ENCODE data around the gene GAB2. TPM values are rescaled to one million over a fixed set of nuclear protein-coding genes. Genes with fewer than 3 reads are reported as not detected.
"Not testable (repeated sequence)": the region's sequence is repeated elsewhere in the genome, so short reads cannot be mapped to it uniquely, and the experiment has no call there.

Gene GAB2
- total and polyA plus RNA-seq, 8 donors: 2.2 to 19.3 (median 8.6) TPM

- TF ChIP-seq EP300 (IDR thresholded peaks at IDR 0.05) (no peak), POLR2A (IDR thresholded peaks at IDR 0.05) (no peak), POLR2AphosphoS5 (IDR thresholded peaks at IDR 0.05) (no peak)
- TF ChIP-seq, protein P1, sequence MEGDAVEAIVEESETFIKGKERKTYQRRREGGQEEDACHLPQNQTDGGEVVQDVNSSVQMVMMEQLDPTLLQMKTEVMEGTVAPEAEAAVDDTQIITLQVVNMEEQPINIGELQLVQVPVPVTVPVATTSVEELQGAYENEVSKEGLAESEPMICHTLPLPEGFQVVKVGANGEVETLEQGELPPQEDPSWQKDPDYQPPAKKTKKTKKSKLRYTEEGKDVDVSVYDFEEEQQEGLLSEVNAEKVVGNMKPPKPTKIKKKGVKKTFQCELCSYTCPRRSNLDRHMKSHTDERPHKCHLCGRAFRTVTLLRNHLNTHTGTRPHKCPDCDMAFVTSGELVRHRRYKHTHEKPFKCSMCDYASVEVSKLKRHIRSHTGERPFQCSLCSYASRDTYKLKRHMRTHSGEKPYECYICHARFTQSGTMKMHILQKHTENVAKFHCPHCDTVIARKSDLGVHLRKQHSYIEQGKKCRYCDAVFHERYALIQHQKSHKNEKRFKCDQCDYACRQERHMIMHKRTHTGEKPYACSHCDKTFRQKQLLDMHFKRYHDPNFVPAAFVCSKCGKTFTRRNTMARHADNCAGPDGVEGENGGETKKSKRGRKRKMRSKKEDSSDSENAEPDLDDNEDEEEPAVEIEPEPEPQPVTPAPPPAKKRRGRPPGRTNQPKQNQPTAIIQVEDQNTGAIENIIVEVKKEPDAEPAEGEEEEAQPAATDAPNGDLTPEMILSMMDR (IDR thresholded peaks at IDR 0.05): no peak
- Histone ChIP-seq H3K36me3 (peaks cover 43 to 84% (median 83%) of the 10 kb centered on the region in 4 donors), H3K9me3 (no peaks in the 10 kb centered on the region), H3K27me3 (no peaks in the 10 kb centered on the region), H3K4me3 (no peak overlapping the region), H3K27ac (no peak overlapping the region), H3K4me1 (peaks cover 0 to under 1% (median 0%) of the 10 kb centered on the region in 4 donors)
- DNase-seq: no peak
- 82 to 94% (median 87%) methylated on average over 9 of the region's 9 CpGs for WGBS, 5 donors
- intact Hi-C loops (cut with DNase I; ENCODE audit: low total_unique reads): loop anchor here (10.0 kb wide), 1 partner anchor 341 kb away; no protein-coding TSS in a partner anchor
Observed at GRCh38 chr11:78223320-78223954, 194.2 kb downstream of the GAB2 start.

- peaks cover 46 to 91% (median 91%) of the 10 kb centered on the region in 4 donors for H3K36me3 ChIP-seq
Observed at GRCh38 chr11:78222726-78223125, 194.9 kb downstream of the GAB2 start.

DNA sequence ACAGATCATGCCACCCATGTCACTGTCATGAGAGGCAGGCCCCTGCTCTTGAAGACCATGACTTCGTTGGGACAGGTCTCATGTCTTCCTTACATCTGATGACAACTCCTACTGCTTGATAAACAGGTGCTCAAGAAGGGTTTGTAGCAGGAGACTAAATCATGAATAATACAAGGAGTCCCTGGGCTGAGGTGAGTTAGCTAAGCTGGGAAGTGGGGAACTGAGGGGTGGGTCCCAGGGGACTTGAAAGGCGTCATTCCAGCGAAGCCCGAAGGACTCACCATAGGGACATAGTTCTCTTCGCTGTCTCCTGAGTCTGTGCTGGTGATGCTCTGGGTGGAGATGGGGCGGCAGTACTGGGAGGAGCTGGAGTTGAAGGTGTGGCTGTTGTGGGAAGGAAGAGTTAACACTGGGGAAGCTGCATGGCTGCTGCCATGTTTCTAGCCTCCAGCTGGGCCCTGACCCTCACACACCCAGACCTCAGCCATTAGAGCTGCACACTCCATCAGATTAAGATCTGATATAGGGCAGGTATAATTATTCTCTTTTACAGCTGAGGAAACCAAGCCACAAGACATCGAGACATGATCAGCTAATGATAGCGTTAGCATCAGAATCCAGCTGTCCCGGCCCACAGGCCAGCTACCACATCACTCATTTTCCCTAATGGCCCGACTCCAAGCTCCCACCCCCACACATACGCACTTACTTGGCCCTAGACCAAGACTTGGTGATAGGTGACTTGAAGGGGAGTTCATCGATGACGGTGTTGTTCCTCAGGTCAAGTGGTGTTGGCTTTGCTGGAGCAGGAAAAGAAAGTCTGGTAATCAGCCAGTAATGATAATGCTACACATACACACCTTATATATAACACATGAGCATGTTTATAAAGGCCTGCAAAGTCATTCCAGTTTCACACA is 196.0 kb downstream of the GAB2 start:
- H3K4me3 ChIP-seq: no peak overlapping the region
- H3K9me3 ChIP-seq: no peaks in the 10 kb centered on the region
- intact Hi-C loops (cut with DNase I; ENCODE audit: low total_unique reads): loop anchor here (10.0 kb wide), 1 partner anchor 343 kb away; no protein-coding TSS in a partner anchor
- H3K4me1 ChIP-seq: no peaks in the 10 kb centered on the region
- no peaks in the 10 kb centered on the region for H3K27me3 ChIP-seq
- DNase-seq: no peak
- TF ChIP-seq, protein P1 (IDR thresholded peaks at IDR 0.05): no peak
- TF ChIP-seq POLR2A (IDR thresholded peaks at IDR 0.05): no peak
- TF ChIP-seq POLR2AphosphoS5 (IDR thresholded peaks at IDR 0.05): no peak
- no peak for TF ChIP-seq EP300 (IDR thresholded peaks at IDR 0.05)
- WGBS, 5 donors: 86 to 89% (median 89%) methylated on average over 13 of the region's 13 CpGs
- H3K36me3 ChIP-seq: peaks cover 46 to 100% (median 98%) of the 10 kb centered on the region in 4 donors
- no peak overlapping the region for H3K27ac ChIP-seq

More at GRCh38 chr11:78222726-78223125, 194.9 kb downstream of the GAB2 start:
- not testable (repeated sequence) for H3K27me3 ChIP-seq, H3K9me3 ChIP-seq, H3K4me1 ChIP-seq, H3K27ac ChIP-seq, DNase-seq, H3K4me3 ChIP-seq
- intact Hi-C loops (cut with DNase I; ENCODE audit: low total_unique reads): loop anchor here (10.0 kb wide), 1 partner anchor 342 kb away; no protein-coding TSS in a partner anchor
- WGBS, 5 donors: 75 to 88% (median 82%) methylated on average over 10 of the region's 10 CpGs

DNA sequence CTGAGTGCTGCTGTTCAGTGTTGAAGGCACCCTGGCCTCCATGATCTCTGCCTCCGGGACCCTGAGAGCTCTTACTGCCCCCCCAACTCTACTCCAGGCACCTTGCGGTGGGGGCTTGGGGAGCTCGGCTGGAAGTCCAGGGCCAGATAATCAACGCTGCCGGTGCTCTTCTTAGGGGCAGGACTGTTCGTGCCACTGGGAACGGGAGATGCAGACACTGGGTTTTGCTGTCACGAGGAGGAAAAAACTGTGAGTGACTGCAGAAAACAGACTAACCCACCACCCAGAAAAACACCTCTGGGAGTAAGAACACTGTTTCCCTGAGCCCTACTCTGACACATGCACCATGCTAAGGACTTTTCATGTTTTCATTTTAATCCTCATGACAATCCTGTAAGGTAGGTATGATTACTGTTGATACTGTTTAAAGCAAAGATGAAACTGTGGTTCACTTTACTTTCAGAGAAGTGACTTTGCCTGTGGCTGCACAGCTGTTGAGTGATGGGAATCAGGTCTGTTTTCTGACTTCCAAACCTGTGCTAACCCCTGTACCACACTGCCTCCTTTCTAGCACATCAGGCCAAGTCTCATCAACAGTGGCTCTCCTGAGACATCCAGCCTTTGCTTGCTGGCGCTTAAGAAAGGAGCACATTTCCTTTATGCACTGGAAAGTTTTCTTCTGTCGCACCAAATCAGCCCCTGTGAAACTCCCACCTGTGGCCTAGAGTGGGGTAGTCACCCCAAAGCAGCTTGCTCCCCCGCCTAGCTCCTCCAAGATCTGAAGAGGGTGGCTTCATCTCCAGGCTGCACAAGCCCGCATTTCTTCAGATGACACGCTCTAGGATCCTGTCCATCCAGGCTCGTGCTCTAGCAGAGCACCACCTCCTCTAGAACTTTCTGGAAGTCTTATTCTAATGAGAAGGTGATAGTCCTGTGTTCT is 197.1 kb downstream of the GAB2 start:
- Histone ChIP-seq H3K27me3 (no peaks in the 10 kb centered on the region), H3K27ac (no peak overlapping the region), H3K9me3 (no peaks in the 10 kb centered on the region), H3K36me3 (peaks cover 46 to 100% (median 98%) of the 10 kb centered on the region in 4 donors), H3K4me3 (no peak overlapping the region), H3K4me1 (no peaks in the 10 kb centered on the region)
- WGBS, 5 donors: 93 to 97% (median 96%) methylated on average over 11 to 14 of the region's 14 CpGs
- intact Hi-C loops (cut with DNase I; ENCODE audit: low total_unique reads): loop anchor here (10.0 kb wide), 1 partner anchor 344 kb away; no protein-coding TSS in a partner anchor
- TF ChIP-seq POLR2AphosphoS5 (IDR thresholded peaks at IDR 0.05) (no peak), EP300 (IDR thresholded peaks at IDR 0.05) (no peak), POLR2A (IDR thresholded peaks at IDR 0.05) (no peak)
- TF ChIP-seq, protein P1 (IDR thresholded peaks at IDR 0.05): no peak
- DNase-seq: no peak

Data from stomach (tissue), 9 donors.